ENCODE results near the gene AP1S1.
A peak's percentile ranks its signal among the peaks of the same experiment; 100 is the strongest.
"Not testable (repeated sequence)": the region's sequence is repeated elsewhere in the genome, so short reads cannot be mapped to it uniquely, and the experiment has no call there.

AP1S1 gene

GRCh38 chr7:101125989-101126650 lies 28.2 kb upstream of the AP1S1 start:
- DNase-seq (ENCODE audit: low read depth), result no peak

GRCh38 chr7:101126651-101127459 lies 27.4 kb upstream of the AP1S1 start, which contains the start of gene SERPINE1:
Gene SERPINE1 (plus strand): TSS chr7:101127104. CDS start chr7:101128394, 1,290 bp downstream.
- peak; percentile 14 for DNase-seq (ENCODE audit: low read depth)

GRCh38 chr7:101127460-101128039 lies 26.7 kb upstream of the AP1S1 start:
- no peak for DNase-seq (ENCODE audit: low read depth)

- DNase-seq (ENCODE audit: low read depth), result no peak
Measured at GRCh38 chr7:101128040-101128834, 26.0 kb upstream of the AP1S1 start.

- DNase-seq (ENCODE audit: low read depth), result no peak
Measured at GRCh38 chr7:101129603-101130117, 24.6 kb upstream of the AP1S1 start.

- not testable (repeated sequence) for DNase-seq (ENCODE audit: low read depth)
Measured at GRCh38 chr7:101132626-101133600, 21.4 kb upstream of the AP1S1 start.

- DNase-seq (ENCODE audit: low read depth), result no peak
Measured at GRCh38 chr7:101133621-101134398, 20.5 kb upstream of the AP1S1 start.

- no peak for DNase-seq (ENCODE audit: low read depth)
Measured at GRCh38 chr7:101134399-101134980, 19.8 kb upstream of the AP1S1 start.

- no peak for DNase-seq (ENCODE audit: low read depth)
Measured at GRCh38 chr7:101137651-101138212, 16.5 kb upstream of the AP1S1 start.

GRCh38 chr7:101138213-101138870 lies 15.9 kb upstream of the AP1S1 start:
- DNase-seq (ENCODE audit: low read depth), result peak; percentile 89

GRCh38 chr7:101140339-101140699 lies 14.0 kb upstream of the AP1S1 start:
- DNase-seq (ENCODE audit: low read depth), result no peak

GRCh38 chr7:101140746-101141382 lies 13.4 kb upstream of the AP1S1 start:
- no peak for DNase-seq (ENCODE audit: low read depth)

GRCh38 chr7:101151908-101152651 lies 2.2 kb upstream of the AP1S1 start:
- DNase-seq (ENCODE audit: low read depth), result no peak

- no peak for DNase-seq (ENCODE audit: low read depth)
Measured at GRCh38 chr7:101154693-101155102, 422 bp downstream of the AP1S1 start.

GRCh38 chr7:101155303-101155702 lies 1.0 kb downstream of the AP1S1 start:
- DNase-seq (ENCODE audit: low read depth), result no peak

- no peak for DNase-seq (ENCODE audit: low read depth)
Measured at GRCh38 chr7:101156277-101156676, 2.0 kb downstream of the AP1S1 start.

GRCh38 chr7:101156866-101157589 lies 2.8 kb downstream of the AP1S1 start:
- DNase-seq (ENCODE audit: low read depth), result no peak

Data from activated T-cell treated with anti-CD3 and anti-CD28 coated beads for 24 hours (primary cell).